GM12878 (cell line): ENCODE measurements around the gene IP6K3. TPM values are rescaled to one million over a fixed set of nuclear protein-coding genes. Genes with fewer than 3 reads are reported as not detected.

Experiments
- ASH2L ChIP-seq: fragments of 300-600, 200-600 bp; sonication (generic); IDR thresholded peaks from 2 replicates; pipeline ENCODE4 v1.6.1; 2017; ENCODE audit warnings: low read depth, mild to moderate bottlenecking, borderline replicate concordance
- BHLHE40 ChIP-seq, 2 experiments: fragments of 450-650 bp in 1 of 2; IDR thresholded peaks; 2 replicates each; pipeline ENCODE4 v1.6.1; 2011 to 2017; ENCODE audit warnings: low read depth in 2 of 2, borderline replicate concordance in 1 of 2, improper control_type of control experiment in 1 of 2, low read length in 1 of 2, mild to moderate bottlenecking in 1 of 2
- CBX3 ChIP-seq: fragments of 200-600 bp; sonication (generic); IDR thresholded peaks from 2 replicates; pipeline ENCODE4 v1.6.1; 2016; ENCODE audit warnings: low read depth, borderline replicate concordance
- CBX5 ChIP-seq: sonication (generic); IDR thresholded peaks from 2 replicates; pipeline ENCODE4 v1.6.1; 2016; ENCODE audit warnings: low read depth, moderate library complexity, mild to moderate bottlenecking, inconsistent platforms
- EZH2 ChIP-seq: IDR thresholded peaks from 2 replicates; pipeline ENCODE4 v1.6.1; 2012; ENCODE audit warnings: low read depth, mild to moderate bottlenecking, control low read depth, inconsistent platforms, low read length, borderline replicate concordance; ENCODE audit not compliant: control insufficient read depth
- GATAD2B ChIP-seq: fragments of 450-650 bp; conservative IDR thresholded peaks from 2 replicates; pipeline ENCODE4 v1.6.1; 2017; ENCODE audit warnings: low read depth, mild to moderate bottlenecking, moderate library complexity
- HDAC2 ChIP-seq: fragments of 200-600 bp; sonication (generic); IDR thresholded peaks from 2 replicates; pipeline ENCODE4 v1.6.1; 2017
- HDAC6 ChIP-seq: fragments of 200-600 bp; sonication (generic); IDR thresholded peaks from one replicate; pipeline ENCODE4 v1.8.0; 2017; ENCODE audit warnings: antibody characterized with exemption; ENCODE audit not compliant: unreplicated experiment
- IKZF1 ChIP-seq: fragments of 450-650 bp; conservative IDR thresholded peaks from 2 replicates; pipeline ENCODE4 v1.6.1; 2017; ENCODE audit warnings: antibody characterized with exemption, mild to moderate bottlenecking
- IRF4 ChIP-seq: IDR thresholded peaks from 2 replicates; pipeline ENCODE4 v1.6.1; 2011; ENCODE audit warnings: low read depth, low read length
- JUNB ChIP-seq: IDR thresholded peaks from 2 replicates; pipeline ENCODE4 v1.6.1; 2016; ENCODE audit warnings: antibody characterized with exemption, mild to moderate bottlenecking
- KAT2A ChIP-seq: conservative IDR thresholded peaks from 2 replicates; pipeline ENCODE4 v1.6.1; 2011; ENCODE audit warnings: low read depth, low read length; ENCODE audit not compliant: control insufficient read depth
- NFYA ChIP-seq: IDR thresholded peaks from 2 replicates; pipeline ENCODE4 v1.6.1; 2011; ENCODE audit warnings: low read depth, mild to moderate bottlenecking, low read length, improper control_type of control experiment, borderline replicate concordance
- PML ChIP-seq: IDR thresholded peaks from 2 replicates; pipeline ENCODE4 v1.6.1; 2012; ENCODE audit warnings: low read length, inconsistent platforms
- RBBP5 ChIP-seq: fragments of 200-600 bp; sonication (generic); conservative IDR thresholded peaks from 2 replicates; pipeline ENCODE4 v1.6.1; 2016
- SPI1 ChIP-seq: IDR thresholded peaks from 2 replicates; pipeline ENCODE4 v1.6.1; 2011; ENCODE audit warnings: low read depth, mild to moderate bottlenecking, low read length, moderate library complexity, borderline replicate concordance; ENCODE audit not compliant: insufficient read depth
- YY1 ChIP-seq: IDR thresholded peaks from 2 replicates; pipeline ENCODE4 v1.6.1; 2011; ENCODE audit warnings: low read depth, mild to moderate bottlenecking, low read length
- ZNF207 ChIP-seq: fragments of 450-650 bp; IDR thresholded peaks from 2 replicates; pipeline ENCODE4 v1.6.1; 2014; ENCODE audit warnings: antibody characterized with exemption, mild to moderate bottlenecking, borderline replicate concordance
- ZNF384 ChIP-seq: IDR thresholded peaks from 2 replicates; pipeline ENCODE4 v1.6.1; 2012; ENCODE audit warnings: low read depth, mild to moderate bottlenecking, low read length, improper control_type of control experiment, borderline replicate concordance
- ZNF622 ChIP-seq: fragments of 450-650 bp; IDR thresholded peaks from 2 replicates; pipeline ENCODE4 v1.6.1; 2017; ENCODE audit warnings: mild to moderate bottlenecking, inconsistent platforms
- polyA plus RNA-seq, 11 experiments: library from polyadenylated mRNA; depleted of rRNA in 4 of 11; unstranded in 6 of 11; stranded (reverse) in 5 of 11; fragments of >200 nt; fragmentation: Nextera tagmentation in 4 of 11; fragmentation: Illumina TruSeq in 1 of 11; extraction: Ambion mirVana in 4 of 11; extraction: Trizol in 1 of 11; gene quantifications; 1 replicate in 1 of 11; 2 replicates in 10 of 11; pipeline versions ENCODE4 v1.2.1 to v1.2.3, GENCODE V29; 2011 to 2016; ENCODE audit warnings: inconsistent platforms in 2 of 11, missing spikeins in 2 of 11, low read depth in 1 of 11
- total RNA-seq, 4 experiments: library from RNA; depleted of rRNA in 3 of 4; stranded (reverse); fragments of >200 nt in 3 of 4; fragmentation: Illumina TruSeq in 1 of 4; extraction: Trizol in 1 of 4; gene quantifications; 2 replicates each; pipeline versions ENCODE4 v1.2.1 to v1.2.3, GENCODE V29; 2013 to 2021
- TF ChIP-seq, protein P1 (sequence below): IDR thresholded peaks from 2 replicates; pipeline ENCODE4 v1.6.1; 2012; ENCODE audit warnings: improper control_type of control experiment, low read depth, low read length; ENCODE audit not compliant: insufficient replicate concordance
- TF ChIP-seq, protein P2 (sequence below): fragments of 450-650 bp; IDR thresholded peaks from 2 replicates; pipeline ENCODE4 v1.6.1; 2014; ENCODE audit warnings: mild to moderate bottlenecking
- TF ChIP-seq, protein P3 (sequence below): fragments of 450-650 bp; IDR thresholded peaks from 2 replicates; pipeline ENCODE4 v1.6.1; 2016; ENCODE audit warnings: mild to moderate bottlenecking

IP6K3 gene
- total and polyA plus RNA-seq, 10 of the 15 experiments (the other 5 are each of a cell fraction or from before 2014, with no cell fraction given) = 0.02 to 0.15 (median 0.09) TPM; not detected in 7

GRCh38 chr6:33788694-33789549 is 42.2 kb upstream of the IP6K3 start, which contains the start of gene LEMD2 (continued):
- TF ChIP-seq EZH2 (no peak), SPI1 (peak; percentile 21; the same call in 1 of the 2 replicates), ASH2L (peak; percentile 63; the same call in 1 of the 2 replicates), PML (no peak), KAT2A (no peak), BHLHE40 (IDR thresholded peaks at IDR 0.05; ENCODE audit: borderline replicate concordance in 1 of 2, low read depth in 2 of 2, low read length in 1 of 2) (peak in 1 of 2 experiments; percentile 52; a peak in 2 of 4 replicates), HDAC2 (no peak), CBX3 (no peak), RBBP5 (0 out of 2 replicates have a peak, but pooled peaks have one; percentile 21), NFYA (no peak), ZNF207 (peak; percentile 94), ZNF622 (no peak), GATAD2B (peak; percentile 97), YY1 (peak; percentile 100), HDAC6 (no peak), IKZF1 (peak; percentile 91), IRF4 (0 out of 2 replicates have a peak, but pooled peaks have one; percentile 16), JUNB (no peak), ZNF384 (no peak), CBX5 (no peak)
- TF ChIP-seq, protein P1, sequence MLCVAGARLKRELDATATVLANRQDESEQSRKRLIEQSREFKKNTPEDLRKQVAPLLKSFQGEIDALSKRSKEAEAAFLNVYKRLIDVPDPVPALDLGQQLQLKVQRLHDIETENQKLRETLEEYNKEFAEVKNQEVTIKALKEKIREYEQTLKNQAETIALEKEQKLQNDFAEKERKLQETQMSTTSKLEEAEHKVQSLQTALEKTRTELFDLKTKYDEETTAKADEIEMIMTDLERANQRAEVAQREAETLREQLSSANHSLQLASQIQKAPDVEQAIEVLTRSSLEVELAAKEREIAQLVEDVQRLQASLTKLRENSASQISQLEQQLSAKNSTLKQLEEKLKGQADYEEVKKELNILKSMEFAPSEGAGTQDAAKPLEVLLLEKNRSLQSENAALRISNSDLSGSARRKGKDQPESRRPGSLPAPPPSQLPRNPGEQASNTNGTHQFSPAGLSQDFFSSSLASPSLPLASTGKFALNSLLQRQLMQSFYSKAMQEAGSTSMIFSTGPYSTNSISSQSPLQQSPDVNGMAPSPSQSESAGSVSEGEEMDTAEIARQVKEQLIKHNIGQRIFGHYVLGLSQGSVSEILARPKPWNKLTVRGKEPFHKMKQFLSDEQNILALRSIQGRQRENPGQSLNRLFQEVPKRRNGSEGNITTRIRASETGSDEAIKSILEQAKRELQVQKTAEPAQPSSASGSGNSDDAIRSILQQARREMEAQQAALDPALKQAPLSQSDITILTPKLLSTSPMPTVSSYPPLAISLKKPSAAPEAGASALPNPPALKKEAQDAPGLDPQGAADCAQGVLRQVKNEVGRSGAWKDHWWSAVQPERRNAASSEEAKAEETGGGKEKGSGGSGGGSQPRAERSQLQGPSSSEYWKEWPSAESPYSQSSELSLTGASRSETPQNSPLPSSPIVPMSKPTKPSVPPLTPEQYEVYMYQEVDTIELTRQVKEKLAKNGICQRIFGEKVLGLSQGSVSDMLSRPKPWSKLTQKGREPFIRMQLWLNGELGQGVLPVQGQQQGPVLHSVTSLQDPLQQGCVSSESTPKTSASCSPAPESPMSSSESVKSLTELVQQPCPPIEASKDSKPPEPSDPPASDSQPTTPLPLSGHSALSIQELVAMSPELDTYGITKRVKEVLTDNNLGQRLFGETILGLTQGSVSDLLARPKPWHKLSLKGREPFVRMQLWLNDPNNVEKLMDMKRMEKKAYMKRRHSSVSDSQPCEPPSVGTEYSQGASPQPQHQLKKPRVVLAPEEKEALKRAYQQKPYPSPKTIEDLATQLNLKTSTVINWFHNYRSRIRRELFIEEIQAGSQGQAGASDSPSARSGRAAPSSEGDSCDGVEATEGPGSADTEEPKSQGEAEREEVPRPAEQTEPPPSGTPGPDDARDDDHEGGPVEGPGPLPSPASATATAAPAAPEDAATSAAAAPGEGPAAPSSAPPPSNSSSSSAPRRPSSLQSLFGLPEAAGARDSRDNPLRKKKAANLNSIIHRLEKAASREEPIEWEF = peak; percentile 90
- TF ChIP-seq, protein P2, sequence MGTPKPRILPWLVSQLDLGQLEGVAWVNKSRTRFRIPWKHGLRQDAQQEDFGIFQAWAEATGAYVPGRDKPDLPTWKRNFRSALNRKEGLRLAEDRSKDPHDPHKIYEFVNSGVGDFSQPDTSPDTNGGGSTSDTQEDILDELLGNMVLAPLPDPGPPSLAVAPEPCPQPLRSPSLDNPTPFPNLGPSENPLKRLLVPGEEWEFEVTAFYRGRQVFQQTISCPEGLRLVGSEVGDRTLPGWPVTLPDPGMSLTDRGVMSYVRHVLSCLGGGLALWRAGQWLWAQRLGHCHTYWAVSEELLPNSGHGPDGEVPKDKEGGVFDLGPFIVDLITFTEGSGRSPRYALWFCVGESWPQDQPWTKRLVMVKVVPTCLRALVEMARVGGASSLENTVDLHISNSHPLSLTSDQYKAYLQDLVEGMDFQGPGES = peak; percentile 29; the same call in 1 of the 2 replicates
- TF ChIP-seq, protein P3, sequence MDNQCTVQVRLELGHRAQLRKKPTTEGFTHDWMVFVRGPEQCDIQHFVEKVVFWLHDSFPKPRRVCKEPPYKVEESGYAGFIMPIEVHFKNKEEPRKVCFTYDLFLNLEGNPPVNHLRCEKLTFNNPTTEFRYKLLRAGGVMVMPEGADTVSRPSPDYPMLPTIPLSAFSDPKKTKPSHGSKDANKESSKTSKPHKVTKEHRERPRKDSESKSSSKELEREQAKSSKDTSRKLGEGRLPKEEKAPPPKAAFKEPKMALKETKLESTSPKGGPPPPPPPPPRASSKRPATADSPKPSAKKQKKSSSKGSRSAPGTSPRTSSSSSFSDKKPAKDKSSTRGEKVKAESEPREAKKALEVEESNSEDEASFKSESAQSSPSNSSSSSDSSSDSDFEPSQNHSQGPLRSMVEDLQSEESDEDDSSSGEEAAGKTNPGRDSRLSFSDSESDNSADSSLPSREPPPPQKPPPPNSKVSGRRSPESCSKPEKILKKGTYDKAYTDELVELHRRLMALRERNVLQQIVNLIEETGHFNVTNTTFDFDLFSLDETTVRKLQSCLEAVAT = peak; percentile 99
